H1 (cell line): ENCODE measurements around the gene MIA2. TPM values are rescaled to one million over a fixed set of nuclear protein-coding genes. Genes with fewer than 3 reads are reported as not detected.

ENCODE experiments used
- BRCA1 ChIP-seq: IDR thresholded peaks from 2 replicates; pipeline ENCODE4 v1.6.1; 2012; ENCODE audit warnings: low read depth, low read length, improper control_type of control experiment
- CREB1 ChIP-seq: IDR thresholded peaks from 2 replicates; pipeline ENCODE4 v1.6.1; 2012; ENCODE audit warnings: inconsistent platforms
- FOSL1 ChIP-seq: IDR thresholded peaks from 2 replicates; pipeline ENCODE4 v1.6.1; 2011; ENCODE audit warnings: mild to moderate bottlenecking, low read depth, low read length, moderate library complexity; ENCODE audit not compliant: insufficient read depth
- KDM5A ChIP-seq: fragments of 200-600 bp; IDR thresholded peaks from 2 replicates; pipeline ENCODE4 v1.7.1; 2012; ENCODE audit warnings: mild to moderate bottlenecking, low read length, inconsistent platforms, mixed read lengths
- RNF2 ChIP-seq: fragments of 200-900, 300-1000 bp; sonication (generic); IDR thresholded peaks from 2 replicates; pipeline ENCODE4 v1.7.1; 2016; ENCODE audit warnings: borderline replicate concordance, low read depth, mild to moderate bottlenecking, antibody characterized with exemption, low read length; ENCODE audit not compliant: poor library complexity, severe bottlenecking; ENCODE audit errors: missing control alignments
- SRF ChIP-seq: IDR thresholded peaks from 2 replicates; pipeline ENCODE4 v1.6.1; 2011; ENCODE audit warnings: mild to moderate bottlenecking, low read depth, low read length, moderate library complexity
- SUZ12 ChIP-seq: fragments of 200-600 bp; sonication (generic); IDR thresholded peaks from 2 replicates; pipeline ENCODE4 v1.6.1; 2012; ENCODE audit warnings: mild to moderate bottlenecking, inconsistent platforms, low read length, moderate library complexity, mixed read lengths
- TCF12 ChIP-seq: IDR thresholded peaks from 2 replicates; pipeline ENCODE4 v1.6.1; 2011; ENCODE audit warnings: low read depth, mild to moderate bottlenecking, low read length
- TEAD4 ChIP-seq: IDR thresholded peaks from 2 replicates; pipeline ENCODE4 v1.6.1; 2012; ENCODE audit warnings: low read depth, low read length, inconsistent platforms, mixed read lengths
- polyA plus RNA-seq, 7 experiments: library from polyadenylated mRNA; depleted of rRNA in 3 of 7; stranded (reverse) in 5 of 7; unstranded in 2 of 7; fragments of >200 nt in 5 of 7; fragments of 200-250 nt in 2 of 7; gene quantifications; 1 replicate in 5 of 7; 2 replicates in 1 of 7; 4 replicates in 1 of 7; pipeline versions ENCODE4 v1.2.1 to v1.2.3, GENCODE V29; 2011 to 2013; ENCODE audit warnings: missing spikeins in 2 of 7, mixed read lengths in 2 of 7
- total RNA-seq: library from RNA; stranded (reverse); fragmentation: NEBNext Ultra II Directional; extraction: Animal tissue kit (Norgen Biotek cat#: 25700); gene quantifications from 2 replicates; pipeline ENCODE4 v1.2.1, GENCODE V29; 2021

The MIA2 gene
- total and polyA plus RNA-seq, 2 of the 8 experiments (the other 6 are each of a cell fraction or from before 2014, with no cell fraction given): 10.1 to 15.0 TPM

- TF ChIP-seq SUZ12 (no peak), BRCA1 (no peak), SRF (no peak), TEAD4 (no peak), CREB1 (no peak), KDM5A (no peak), FOSL1 (no peak), RNF2 (no peak), TCF12 (no peak)
These were observed 33.9 kb downstream of the MIA2 start (continued) for GRCh38 chr14:39267608-39268005.
